Astrocyte of the cerebellum (primary cell): ENCODE measurements around the gene OR2V1.
"Not testable (repeated sequence)": the region's sequence is repeated elsewhere in the genome, so short reads cannot be mapped to it uniquely, and the experiment has no call there.

Experiments used
- DNase-seq: peaks from one replicate; pipeline ENCODE4 v3.0.0-alpha.2; 2011; ENCODE audit warnings: low read depth
- H3K4me3 ChIP-seq: 2 replicates; pipeline ENCODE4 v1.5.1; 2011; ENCODE audit warnings: mild to moderate bottlenecking, low read depth, low read length, moderate library complexity
- in situ Hi-C: cut with HindIII; loops from 2 replicates; pipeline ENCODE4 v1.10.0; 2017; ENCODE audit warnings: low sequenced_read_pairs
- TF ChIP-seq, protein P1 (sequence below): IDR thresholded peaks from 2 replicates; pipeline ENCODE4 v1.5.1; 2012; ENCODE audit warnings: low read length, low read depth, moderate library complexity, mild to moderate bottlenecking; ENCODE audit errors: missing control alignments

OR2V1 gene

DNA sequence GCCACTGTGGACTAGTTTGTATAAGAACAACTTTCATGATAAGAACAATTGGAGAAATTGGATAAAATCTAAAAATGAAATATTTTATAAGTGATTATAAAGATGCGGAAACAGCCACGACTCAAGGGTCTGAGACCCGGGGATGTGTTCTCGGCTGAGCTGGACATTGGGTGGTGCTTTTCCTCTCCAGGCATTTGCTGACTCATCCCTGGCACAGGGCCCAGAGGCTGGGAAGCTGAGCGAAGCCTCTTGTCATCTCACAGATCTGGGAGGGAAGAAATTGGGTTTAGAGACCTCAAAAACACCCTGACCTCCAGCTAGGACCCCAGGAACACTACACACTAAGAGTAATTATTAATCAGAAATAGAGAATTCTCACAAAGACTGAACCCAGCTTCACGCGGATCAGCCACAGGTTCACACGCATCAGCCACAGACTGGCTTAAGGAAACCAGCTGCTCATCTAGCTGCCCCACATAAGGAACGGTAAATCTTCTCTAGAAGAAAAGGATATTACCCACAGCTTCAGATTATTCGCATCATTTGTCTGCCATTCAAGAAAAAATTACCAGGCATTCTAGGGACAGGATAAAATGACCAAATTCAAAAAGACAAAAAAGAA, 2.8 kb upstream of the OR2V1 start:
- TF ChIP-seq, protein P1, sequence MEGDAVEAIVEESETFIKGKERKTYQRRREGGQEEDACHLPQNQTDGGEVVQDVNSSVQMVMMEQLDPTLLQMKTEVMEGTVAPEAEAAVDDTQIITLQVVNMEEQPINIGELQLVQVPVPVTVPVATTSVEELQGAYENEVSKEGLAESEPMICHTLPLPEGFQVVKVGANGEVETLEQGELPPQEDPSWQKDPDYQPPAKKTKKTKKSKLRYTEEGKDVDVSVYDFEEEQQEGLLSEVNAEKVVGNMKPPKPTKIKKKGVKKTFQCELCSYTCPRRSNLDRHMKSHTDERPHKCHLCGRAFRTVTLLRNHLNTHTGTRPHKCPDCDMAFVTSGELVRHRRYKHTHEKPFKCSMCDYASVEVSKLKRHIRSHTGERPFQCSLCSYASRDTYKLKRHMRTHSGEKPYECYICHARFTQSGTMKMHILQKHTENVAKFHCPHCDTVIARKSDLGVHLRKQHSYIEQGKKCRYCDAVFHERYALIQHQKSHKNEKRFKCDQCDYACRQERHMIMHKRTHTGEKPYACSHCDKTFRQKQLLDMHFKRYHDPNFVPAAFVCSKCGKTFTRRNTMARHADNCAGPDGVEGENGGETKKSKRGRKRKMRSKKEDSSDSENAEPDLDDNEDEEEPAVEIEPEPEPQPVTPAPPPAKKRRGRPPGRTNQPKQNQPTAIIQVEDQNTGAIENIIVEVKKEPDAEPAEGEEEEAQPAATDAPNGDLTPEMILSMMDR: no peak
- in situ Hi-C loops: no loop called here
- DNase-seq: no peak
- no peak overlapping the region for H3K4me3 ChIP-seq

DNA sequence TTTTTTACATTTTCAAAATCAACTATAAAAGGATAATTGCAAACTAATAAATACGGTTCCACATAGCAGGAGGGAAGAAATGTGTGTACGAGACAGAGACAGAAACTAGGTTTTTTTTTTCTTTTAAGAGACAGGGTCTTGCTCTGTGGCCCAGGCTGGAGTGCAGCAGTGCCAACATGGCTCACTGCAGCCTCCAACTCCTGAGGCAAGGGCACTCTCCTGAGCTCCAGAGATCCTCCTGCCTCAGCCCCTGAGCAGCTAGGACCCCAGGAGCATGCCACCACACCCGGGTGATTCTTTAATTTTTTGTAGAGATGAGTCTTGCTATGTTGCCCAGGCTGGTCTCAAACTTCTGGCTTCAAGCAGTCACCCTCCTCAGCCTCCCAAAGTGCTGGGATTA, 2.1 kb upstream of the OR2V1 start:
- TF ChIP-seq, protein P1: no peak
- in situ Hi-C loops: no loop called here
- no peak for DNase-seq
- H3K4me3 ChIP-seq: no peak overlapping the region

DNA sequence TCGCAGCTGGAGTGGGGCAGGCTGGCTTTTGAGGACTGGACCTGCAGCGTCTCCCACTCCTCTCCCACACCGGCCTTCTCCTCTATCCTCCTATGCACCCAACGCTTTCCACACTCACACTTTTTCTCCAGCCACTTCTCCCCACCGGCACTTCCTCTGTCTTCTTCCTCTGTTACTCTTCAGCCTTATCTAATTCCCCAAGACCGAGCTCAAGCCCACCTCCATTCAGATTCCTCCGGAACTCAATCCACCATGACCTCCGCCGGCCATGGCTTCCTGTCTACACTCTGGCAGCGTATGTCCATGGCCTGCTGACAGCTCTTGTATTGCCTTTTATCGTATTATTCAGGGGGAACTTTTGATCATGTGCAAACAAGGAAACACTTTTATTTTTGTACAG, 545 bp upstream of the OR2V1 start:
- in situ Hi-C loops: no loop called here
- TF ChIP-seq, protein P1: no peak
- no peak for DNase-seq

DNA sequence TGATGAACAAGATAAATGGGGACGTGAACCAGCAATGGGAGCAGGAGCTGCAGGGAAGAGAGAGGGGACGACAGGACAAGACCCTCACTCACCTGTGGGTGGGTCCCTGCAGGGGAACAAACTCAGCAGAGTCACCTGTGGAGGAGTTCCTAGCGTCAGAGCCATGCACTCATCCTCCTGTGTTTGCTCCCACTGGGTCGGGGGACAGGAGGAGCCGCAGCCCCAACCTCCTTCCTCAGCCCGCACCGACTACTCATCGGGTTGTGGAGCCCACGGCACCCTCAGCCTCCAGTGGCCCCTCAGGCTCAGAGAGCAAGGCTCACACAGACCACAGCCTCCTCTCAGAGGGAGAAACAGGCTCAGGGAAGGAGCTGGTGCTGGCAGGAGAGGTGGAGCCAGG, 888 bp downstream of the OR2V1 start:
- in situ Hi-C loops, DNase-seq, H3K4me3 ChIP-seq: not testable (repeated sequence)

More for the DNA sequence above, 545 bp upstream of the OR2V1 start:
- H3K4me3 ChIP-seq: no peak overlapping the region

DNA sequence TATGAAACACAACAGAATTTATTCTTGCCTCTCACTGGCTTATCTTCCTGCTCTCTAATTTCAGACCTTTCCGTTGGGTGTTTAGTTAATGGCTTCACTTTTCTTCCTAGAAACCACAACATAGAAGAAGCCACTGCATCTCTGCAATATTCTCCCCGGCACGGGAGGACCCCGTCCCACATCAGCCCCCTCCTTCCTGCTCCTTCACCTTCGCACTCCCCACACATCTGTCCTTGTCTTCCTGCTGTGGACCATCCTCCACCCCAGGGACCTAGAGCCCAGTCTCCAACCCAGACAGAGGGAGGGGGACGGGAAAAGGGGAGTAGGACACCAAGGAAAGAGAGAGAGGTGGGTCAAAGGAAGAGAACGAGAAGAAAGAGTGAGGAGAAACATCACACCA, 1.4 kb downstream of the OR2V1 start:
- in situ Hi-C loops: no loop called here
- H3K4me3 ChIP-seq: no peak overlapping the region

DNA sequence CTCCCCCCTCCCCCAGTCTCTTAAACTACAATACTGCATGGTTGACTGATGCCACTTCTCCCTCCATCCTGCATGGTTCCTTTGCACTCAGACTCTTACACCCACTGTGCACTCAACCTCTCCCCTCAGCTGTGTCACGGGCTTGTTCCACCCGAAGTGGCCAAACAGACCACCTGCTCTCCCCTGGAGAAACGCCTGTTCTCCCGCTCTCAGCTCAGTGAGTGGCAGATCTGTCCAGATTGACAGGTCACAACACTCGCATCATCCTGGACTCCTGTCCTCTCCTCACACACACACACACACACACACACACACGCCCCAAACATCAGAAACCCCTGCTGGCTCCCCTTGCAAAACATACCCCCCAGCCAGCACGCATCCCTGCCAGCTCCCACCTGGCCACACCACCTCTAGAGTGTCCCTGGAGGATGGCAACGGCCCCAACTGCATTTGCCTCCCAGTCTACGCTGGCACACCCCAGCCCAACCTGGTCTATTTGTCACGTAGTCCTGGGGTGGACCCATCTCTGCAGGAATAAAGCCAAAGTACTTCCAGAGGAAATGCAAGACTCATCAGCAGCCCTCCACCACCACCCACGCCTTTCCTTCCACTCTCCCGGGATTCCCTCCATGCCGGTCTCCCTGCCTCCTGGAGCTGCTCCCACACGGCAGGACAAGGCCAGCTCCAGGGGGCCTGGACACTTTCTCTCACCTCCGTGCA, 2.9 kb downstream of the OR2V1 start:
- TF ChIP-seq, protein P1: no peak
- DNase-seq: no peak
- no peak overlapping the region for H3K4me3 ChIP-seq
- in situ Hi-C loops: no loop called here

More for the DNA sequence above, 1.4 kb downstream of the OR2V1 start:
- TF ChIP-seq, protein P1: no peak
- no peak for DNase-seq

DNA sequence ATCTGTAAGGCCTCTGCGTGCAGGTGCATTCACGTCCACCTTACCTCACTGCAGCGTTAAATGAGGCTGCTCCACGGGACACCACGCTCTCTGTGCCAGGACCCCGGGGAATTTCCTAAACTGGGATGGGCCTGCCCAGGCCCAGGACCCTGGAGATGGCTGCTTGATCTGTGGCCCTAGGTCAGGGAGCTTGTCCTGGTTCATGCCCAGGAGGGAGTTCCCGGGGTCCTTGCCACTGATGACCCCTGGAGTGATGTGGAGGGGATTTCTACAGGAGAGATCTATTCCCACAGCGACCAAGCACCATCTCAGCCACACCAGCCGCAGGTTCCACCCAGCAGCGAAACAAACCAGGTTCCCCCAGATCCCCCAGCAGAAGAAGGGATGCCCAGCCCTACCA, 3.5 kb downstream of the OR2V1 start:
- no peak overlapping the region for H3K4me3 ChIP-seq
- TF ChIP-seq, protein P1: no peak
- in situ Hi-C loops: no loop called here
- DNase-seq: no peak
